DOHH2 (cell line): ENCODE measurements around the gene ACOT6.
"Not testable (repeated sequence)": the region's sequence is repeated elsewhere in the genome, so short reads cannot be mapped to it uniquely, and the experiment has no call there.

Experiments used
- H3F3A ChIP-seq: fragments of 200-600 bp; sonication (generic), shearing (Covaris generic); 2 replicates; pipeline ENCODE4 v1.6.0; 2016; ENCODE audit warnings: antibody characterized with exemption, mild to moderate bottlenecking; ENCODE audit not compliant: control insufficient read depth, insufficient read depth
- H3K27ac ChIP-seq: fragments of 200-600 bp; sonication (generic); 2 replicates; pipeline ENCODE4 v1.5.1; 2014; ENCODE audit warnings: low read depth, mild to moderate bottlenecking, low read length, moderate library complexity
- H3K27me3 ChIP-seq: fragments of 200-600 bp; sonication (generic); 2 replicates; pipeline ENCODE4 v1.6.1; 2014; ENCODE audit warnings: mild to moderate bottlenecking, low read length, mixed read lengths; ENCODE audit not compliant: control insufficient read depth
- H3K36me3 ChIP-seq: fragments of 200-600 bp; sonication (generic); 2 replicates; pipeline ENCODE4 v1.6.1; 2014; ENCODE audit warnings: mild to moderate bottlenecking, low read length, moderate library complexity, mixed read lengths; ENCODE audit not compliant: control insufficient read depth
- H3K4me1 ChIP-seq: fragments of 200-600 bp; sonication (generic); 2 replicates; pipeline ENCODE4 v1.6.1; 2014; ENCODE audit warnings: mild to moderate bottlenecking, low read length, mixed read lengths; ENCODE audit not compliant: control insufficient read depth
- H3K4me2 ChIP-seq: fragments of 200-600 bp; sonication (generic); 2 replicates; pipeline ENCODE4 v1.6.0; 2014; ENCODE audit warnings: mild to moderate bottlenecking, low read length, moderate library complexity
- H3K4me3 ChIP-seq: fragments of 200-600 bp; sonication (generic); 2 replicates; pipeline ENCODE4 v1.5.1; 2014; ENCODE audit warnings: mild to moderate bottlenecking, low read length, mixed read lengths
- H3K79me2 ChIP-seq: fragments of 200-600 bp; sonication (generic); 2 replicates; pipeline ENCODE4 v1.6.1; 2014; ENCODE audit warnings: mild to moderate bottlenecking, low read length, mixed read lengths; ENCODE audit not compliant: control insufficient read depth
- H3K9me2 ChIP-seq: fragments of 200-600 bp; sonication (generic); replicated peaks from 2 replicates; pipeline ENCODE4 v1.6.1; 2014; ENCODE audit warnings: mild to moderate bottlenecking, low read length, mixed read lengths; ENCODE audit not compliant: control insufficient read depth
- H3K9me3 ChIP-seq: fragments of 200-600 bp; sonication (generic); 2 replicates; pipeline ENCODE4 v1.6.1; 2014; ENCODE audit warnings: antibody characterized with exemption, low read length, mixed read lengths; ENCODE audit not compliant: control insufficient read depth, insufficient read depth
- H4K20me1 ChIP-seq: fragments of 200-600 bp; sonication (generic); 2 replicates; pipeline ENCODE4 v1.6.0; 2014; ENCODE audit warnings: low read depth, mild to moderate bottlenecking, antibody characterized with exemption, low read length, moderate library complexity; ENCODE audit not compliant: control insufficient read depth, insufficient read depth
- CTCF ChIP-seq: fragments of 200-600 bp; sonication (generic); IDR thresholded peaks from one replicate; pipeline ENCODE4 v1.5.1; 2014; ENCODE audit warnings: antibody characterized with exemption, mild to moderate bottlenecking, low read depth, low read length; ENCODE audit not compliant: poor library complexity, severe bottlenecking
- EZH2phosphoT487 ChIP-seq: fragments of 200-600 bp; sonication (generic); IDR thresholded peaks from 2 replicates; pipeline ENCODE4 v1.6.1; 2017; ENCODE audit warnings: borderline replicate concordance, mild to moderate bottlenecking, antibody characterized with exemption, low read length, moderate library complexity, mixed read lengths

The ACOT6 gene

GRCh38 chr14:73612339-73613045 is at the start of gene ACOT6:
Gene ACOT6 (plus strand): TSS chr14:73612517. CDS start chr14:73612572, 55 bp downstream.
- peak within 1 kb of the TSS; percentile 63 for H3K4me3 ChIP-seq
- H3K27ac ChIP-seq = no peak within 1 kb of the TSS
- no peaks in the 10 kb centered on the region for H3F3A ChIP-seq

GRCh38 chr14:73562696-73563095 is 49.6 kb upstream of the ACOT6 start:
- H3K27me3 ChIP-seq, H3K4me1 ChIP-seq: not testable (repeated sequence)

More at GRCh38 chr14:73612339-73613045, at the start of gene ACOT6:
- Histone ChIP-seq H3K9me3 (no peaks in the 10 kb centered on the region), H3K4me1 (peaks cover 4% of the 10 kb centered on the region; the same call in 1 of the 2 replicates), H3K36me3 (no peaks in the 10 kb centered on the region), H3K9me2 (no peaks in the 10 kb centered on the region), H4K20me1 (no peaks in the 10 kb centered on the region), H3K27me3 (peaks cover 32% of the 10 kb centered on the region), H3K4me2 (peak within 1 kb of the TSS; percentile 65), H3K79me2 (no peaks in the 10 kb centered on the region)
- no peak for TF ChIP-seq CTCF
- no peak for TF ChIP-seq EZH2phosphoT487

GRCh38 chr14:73566431-73566830 is 45.9 kb upstream of the ACOT6 start:
- H3K4me2 ChIP-seq, H3F3A ChIP-seq, H3K27ac ChIP-seq, H3K9me3 ChIP-seq, H4K20me1 ChIP-seq, H3K79me2 ChIP-seq, H3K36me3 ChIP-seq, H3K4me3 ChIP-seq, H3K9me2 ChIP-seq: not testable (repeated sequence)
- peaks cover 16% of the 10 kb centered on the region for H3K27me3 ChIP-seq
- H3K4me1 ChIP-seq = peaks cover 17% of the 10 kb centered on the region

More at GRCh38 chr14:73562696-73563095, 49.6 kb upstream of the ACOT6 start:
- H3K4me3 ChIP-seq, H3F3A ChIP-seq, H3K27ac ChIP-seq, H4K20me1 ChIP-seq, H3K9me3 ChIP-seq, H3K9me2 ChIP-seq, H3K36me3 ChIP-seq, H3K4me2 ChIP-seq, H3K79me2 ChIP-seq: not testable (repeated sequence)

- not testable (repeated sequence) for H3K4me3 ChIP-seq, H4K20me1 ChIP-seq, H3K36me3 ChIP-seq, H3F3A ChIP-seq, H3K9me3 ChIP-seq, H3K4me2 ChIP-seq, H3K9me2 ChIP-seq, H3K79me2 ChIP-seq, H3K27ac ChIP-seq
- peaks cover 17% of the 10 kb centered on the region for H3K4me1 ChIP-seq
- peaks cover 16% of the 10 kb centered on the region for H3K27me3 ChIP-seq
Observed at GRCh38 chr14:73566935-73567334, 45.4 kb upstream of the ACOT6 start.

GRCh38 chr14:73567358-73567757 is 45.0 kb upstream of the ACOT6 start:
- TF ChIP-seq CTCF = no peak
- TF ChIP-seq EZH2phosphoT487 = no peak
- Histone ChIP-seq H3K79me2 (no peaks in the 10 kb centered on the region), H3K9me2 (no peaks in the 10 kb centered on the region), H3K27me3 (peaks cover 16% of the 10 kb centered on the region), H4K20me1 (no peaks in the 10 kb centered on the region), H3K9me3 (peaks cover 4% of the 10 kb centered on the region; the same call in 1 of the 2 replicates), H3K27ac (no peak overlapping the region), H3K4me3 (no peak overlapping the region), H3K4me1 (peaks cover 17% of the 10 kb centered on the region), H3K4me2 (no peak overlapping the region), H3F3A (no peaks in the 10 kb centered on the region), H3K36me3 (no peaks in the 10 kb centered on the region)
